WTC11 (cell line): Measurements from ENCODE around the gene BDKRB2.

ENCODE experiments used
- CTCF ChIP-seq: fragments of 200-600 bp; IDR thresholded peaks from 2 replicates; pipeline ENCODE4 v1.8.0; 2022; ENCODE audit warnings: antibody characterized with exemption
- KAT7 ChIP-seq: sonication (generic); formaldehyde crosslinking; IDR thresholded peaks from 2 replicates; pipeline ENCODE4 v1.8.1; 2023; ENCODE audit warnings: missing genetic modification reagents, mild to moderate bottlenecking, borderline replicate concordance
- NR1H2 ChIP-seq: sonication (generic); formaldehyde crosslinking; IDR thresholded peaks from 2 replicates; pipeline ENCODE4 v1.9.0; 2021; ENCODE audit warnings: mild to moderate bottlenecking, moderate library complexity, missing genetic modification reagents

DNA sequence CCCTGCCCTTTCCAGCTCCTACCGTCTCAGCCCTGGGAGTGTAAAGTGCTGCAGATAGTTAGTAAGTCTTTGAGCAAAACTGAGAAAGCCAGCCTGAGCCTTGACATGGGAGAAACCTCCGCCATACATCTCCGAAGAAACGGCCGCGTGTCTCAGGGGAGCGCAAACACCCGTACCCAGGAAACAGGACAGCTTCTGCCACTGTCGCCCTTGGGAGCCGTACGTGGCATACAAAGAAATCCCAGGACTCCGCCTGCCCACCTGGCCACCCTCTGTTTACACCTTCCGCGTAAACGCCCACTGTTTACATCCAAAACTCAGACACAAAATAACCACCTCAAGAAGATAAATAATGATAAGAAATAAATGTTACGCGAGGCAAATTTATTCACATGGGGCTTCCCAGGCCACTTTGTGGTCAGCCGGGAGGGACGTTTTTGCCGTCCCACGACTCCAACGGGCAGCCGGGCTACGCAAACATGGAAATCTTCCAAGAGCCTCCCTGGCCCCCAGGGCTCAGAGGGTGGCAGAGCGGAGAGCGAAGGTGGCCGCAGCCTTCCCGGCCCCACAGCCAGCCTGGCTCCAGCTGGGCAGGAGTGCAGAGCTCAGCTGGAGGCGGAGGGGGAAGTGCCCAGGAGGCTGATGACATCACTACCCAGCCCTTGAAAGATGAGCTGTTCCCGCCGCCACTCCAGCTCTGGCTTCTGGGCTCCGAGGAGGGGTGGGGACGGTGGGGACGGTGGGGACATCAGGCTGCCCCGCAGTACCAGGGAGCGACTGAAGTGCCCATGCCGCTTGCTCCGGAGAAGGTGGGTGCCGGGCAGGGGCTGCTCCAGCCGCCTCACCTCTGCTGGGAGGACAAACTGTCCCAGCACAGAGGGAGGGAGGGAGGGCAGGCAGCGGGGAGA, at the start of gene BDKRB2:
- no peak for TF ChIP-seq CTCF
- no peak for TF ChIP-seq KAT7 (CRISPR knock-in tag)
- TF ChIP-seq NR1H2 (CRISPR knock-in tag): no peak
